ENCODE data around the gene SCAMP4.

SCAMP4 gene

DNA sequence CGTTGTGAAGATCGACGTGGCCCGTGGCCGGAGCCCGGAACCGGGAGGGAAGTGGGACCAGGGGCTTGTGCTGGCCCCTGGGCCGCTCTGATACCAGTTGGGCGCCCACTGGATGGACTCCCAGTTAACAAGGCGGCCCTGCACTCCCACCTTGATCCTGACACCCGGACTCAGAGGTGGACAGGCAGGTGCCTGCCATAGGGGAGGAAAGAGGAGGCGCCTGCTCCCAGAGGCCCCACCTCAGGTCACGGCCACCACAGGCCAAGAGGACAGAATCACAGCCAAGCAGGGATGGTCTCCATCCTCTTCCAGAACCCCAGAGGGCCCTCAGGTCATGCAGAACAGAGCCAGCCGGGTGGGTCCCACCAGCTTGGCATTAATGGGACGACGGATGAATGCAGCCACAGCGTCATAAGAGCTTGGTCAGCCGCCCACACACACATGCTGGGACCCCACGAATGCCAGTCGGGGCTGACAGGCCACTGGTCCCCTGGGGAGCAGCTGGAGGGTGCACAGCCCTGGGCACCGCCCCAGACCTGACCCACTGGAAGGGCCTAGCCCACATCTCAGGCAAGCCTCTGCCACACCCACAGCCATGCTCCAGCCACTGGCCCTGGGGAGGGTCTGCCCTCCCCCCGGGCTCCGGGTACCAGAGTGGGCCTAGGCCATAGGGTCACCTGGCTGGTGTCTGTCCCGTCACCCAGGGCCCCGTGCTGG, 32.2 kb upstream of the SCAMP4 start:
- TF ChIP-seq TAF1 (IDR thresholded peaks at IDR 0.05; ENCODE audit: borderline replicate concordance, insufficient read depth, low read length) (no peak), POLR2AphosphoS5 (IDR thresholded peaks at IDR 0.05; ENCODE audit: low read depth, low read length) (no peak), FOXP2 (optimal IDR thresholded peaks at IDR 0.05; ENCODE audit: borderline replicate concordance, extremely low read depth, extremely low read length, insufficient read depth) (no peak), SIN3A (IDR thresholded peaks at IDR 0.05; ENCODE audit: borderline replicate concordance, insufficient read depth, low read length) (no peak)
- TF ChIP-seq, protein P1, sequence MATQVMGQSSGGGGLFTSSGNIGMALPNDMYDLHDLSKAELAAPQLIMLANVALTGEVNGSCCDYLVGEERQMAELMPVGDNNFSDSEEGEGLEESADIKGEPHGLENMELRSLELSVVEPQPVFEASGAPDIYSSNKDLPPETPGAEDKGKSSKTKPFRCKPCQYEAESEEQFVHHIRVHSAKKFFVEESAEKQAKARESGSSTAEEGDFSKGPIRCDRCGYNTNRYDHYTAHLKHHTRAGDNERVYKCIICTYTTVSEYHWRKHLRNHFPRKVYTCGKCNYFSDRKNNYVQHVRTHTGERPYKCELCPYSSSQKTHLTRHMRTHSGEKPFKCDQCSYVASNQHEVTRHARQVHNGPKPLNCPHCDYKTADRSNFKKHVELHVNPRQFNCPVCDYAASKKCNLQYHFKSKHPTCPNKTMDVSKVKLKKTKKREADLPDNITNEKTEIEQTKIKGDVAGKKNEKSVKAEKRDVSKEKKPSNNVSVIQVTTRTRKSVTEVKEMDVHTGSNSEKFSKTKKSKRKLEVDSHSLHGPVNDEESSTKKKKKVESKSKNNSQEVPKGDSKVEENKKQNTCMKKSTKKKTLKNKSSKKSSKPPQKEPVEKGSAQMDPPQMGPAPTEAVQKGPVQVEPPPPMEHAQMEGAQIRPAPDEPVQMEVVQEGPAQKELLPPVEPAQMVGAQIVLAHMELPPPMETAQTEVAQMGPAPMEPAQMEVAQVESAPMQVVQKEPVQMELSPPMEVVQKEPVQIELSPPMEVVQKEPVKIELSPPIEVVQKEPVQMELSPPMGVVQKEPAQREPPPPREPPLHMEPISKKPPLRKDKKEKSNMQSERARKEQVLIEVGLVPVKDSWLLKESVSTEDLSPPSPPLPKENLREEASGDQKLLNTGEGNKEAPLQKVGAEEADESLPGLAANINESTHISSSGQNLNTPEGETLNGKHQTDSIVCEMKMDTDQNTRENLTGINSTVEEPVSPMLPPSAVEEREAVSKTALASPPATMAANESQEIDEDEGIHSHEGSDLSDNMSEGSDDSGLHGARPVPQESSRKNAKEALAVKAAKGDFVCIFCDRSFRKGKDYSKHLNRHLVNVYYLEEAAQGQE (IDR thresholded peaks at IDR 0.05; ENCODE audit: insufficient read depth in 1 of 2, low read depth in 2 of 2, low read length in 2 of 2), result no peak

DNA sequence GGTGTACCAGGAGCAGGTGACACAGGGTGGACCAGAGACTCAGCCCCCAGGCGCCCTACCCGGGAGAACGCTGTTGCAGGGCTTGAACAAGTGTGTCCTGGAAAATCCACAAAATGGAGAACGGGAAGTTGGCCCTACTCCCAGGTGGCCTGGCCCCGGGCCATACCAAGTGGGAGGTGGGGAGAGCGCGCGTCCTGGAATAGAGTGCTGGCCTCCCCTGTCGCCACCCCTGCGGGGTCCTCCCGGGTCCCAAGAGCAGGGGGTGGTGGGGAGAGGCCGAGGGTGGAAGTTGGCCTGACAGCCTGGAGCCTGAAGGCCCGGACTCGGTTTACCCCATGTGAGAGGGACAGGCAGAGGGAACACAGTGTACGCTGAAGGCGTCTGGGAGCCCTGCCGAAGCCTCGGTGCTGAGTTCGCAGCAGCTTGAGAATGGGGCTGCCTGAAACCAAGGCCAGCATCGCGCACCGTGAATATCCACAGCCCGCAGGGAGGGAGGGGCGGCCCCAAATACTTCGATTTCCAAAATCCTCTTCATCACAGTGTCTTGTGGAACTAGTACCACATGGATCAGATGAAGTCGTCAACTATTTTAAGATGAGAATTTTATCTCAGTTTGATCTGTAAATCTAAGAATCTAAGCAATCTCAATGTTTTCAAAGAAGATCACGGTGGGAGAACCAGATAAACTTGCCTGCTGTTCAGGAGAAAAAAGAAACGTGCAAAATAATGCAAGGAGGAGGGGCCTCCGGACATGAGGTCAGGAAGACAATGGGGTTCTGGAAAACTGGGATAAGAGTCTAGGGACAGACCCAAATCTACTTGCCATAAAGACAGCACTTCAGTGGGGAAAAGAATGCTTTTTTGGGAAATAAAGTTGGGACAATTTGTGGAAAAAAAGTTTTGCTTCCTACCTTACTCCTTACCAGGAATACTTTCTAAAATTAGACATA, 31.4 kb upstream of the SCAMP4 start:
- TF ChIP-seq, protein P1 (IDR thresholded peaks at IDR 0.05; ENCODE audit: insufficient read depth in 1 of 2, low read depth in 2 of 2, low read length in 2 of 2), result no peak
- peak; percentile 17; the same call in 1 of the 2 replicates for TF ChIP-seq TAF1 (IDR thresholded peaks at IDR 0.05; ENCODE audit: borderline replicate concordance, insufficient read depth, low read length)
- no peak for TF ChIP-seq POLR2AphosphoS5 (IDR thresholded peaks at IDR 0.05; ENCODE audit: low read depth, low read length)

DNA sequence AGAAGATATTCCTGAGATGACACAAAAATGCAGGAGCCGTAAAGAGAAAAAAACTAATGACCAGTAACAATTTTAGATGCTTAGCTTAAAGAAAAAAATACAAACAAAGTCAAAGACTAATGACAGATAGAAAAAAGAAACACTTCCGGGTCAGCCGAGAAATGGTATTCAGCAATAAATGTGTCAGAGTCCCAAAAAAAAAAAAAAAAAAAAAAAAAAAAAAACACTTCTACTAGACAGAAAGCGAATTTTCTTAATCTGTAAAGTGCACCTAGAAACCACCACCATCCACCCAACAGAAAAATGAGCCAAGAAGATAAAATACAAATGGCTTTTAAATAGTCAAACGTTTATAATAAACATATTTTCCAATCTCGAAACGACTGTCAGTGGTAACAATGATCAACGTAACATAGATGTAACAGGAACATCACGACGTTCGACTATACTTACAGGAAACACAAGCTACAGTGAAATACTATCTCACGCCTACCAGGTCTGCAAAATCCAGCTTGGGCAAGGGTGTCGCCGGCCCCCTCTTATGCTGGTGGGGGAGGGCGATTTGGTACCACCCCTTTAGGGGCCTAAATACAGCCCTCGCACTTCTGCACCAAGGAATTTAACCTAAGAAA, 30.5 kb upstream of the SCAMP4 start:
- TF ChIP-seq FOXP2 (optimal IDR thresholded peaks at IDR 0.05; ENCODE audit: borderline replicate concordance, extremely low read depth, extremely low read length, insufficient read depth), result no peak
- no peak for TF ChIP-seq TAF1 (IDR thresholded peaks at IDR 0.05; ENCODE audit: borderline replicate concordance, insufficient read depth, low read length)
- TF ChIP-seq, protein P1 (IDR thresholded peaks at IDR 0.05; ENCODE audit: insufficient read depth in 1 of 2, low read depth in 2 of 2, low read length in 2 of 2), result no peak
- TF ChIP-seq POLR2AphosphoS5 (IDR thresholded peaks at IDR 0.05; ENCODE audit: low read depth, low read length), result no peak
- TF ChIP-seq SIN3A (IDR thresholded peaks at IDR 0.05; ENCODE audit: borderline replicate concordance, insufficient read depth, low read length), result no peak

DNA sequence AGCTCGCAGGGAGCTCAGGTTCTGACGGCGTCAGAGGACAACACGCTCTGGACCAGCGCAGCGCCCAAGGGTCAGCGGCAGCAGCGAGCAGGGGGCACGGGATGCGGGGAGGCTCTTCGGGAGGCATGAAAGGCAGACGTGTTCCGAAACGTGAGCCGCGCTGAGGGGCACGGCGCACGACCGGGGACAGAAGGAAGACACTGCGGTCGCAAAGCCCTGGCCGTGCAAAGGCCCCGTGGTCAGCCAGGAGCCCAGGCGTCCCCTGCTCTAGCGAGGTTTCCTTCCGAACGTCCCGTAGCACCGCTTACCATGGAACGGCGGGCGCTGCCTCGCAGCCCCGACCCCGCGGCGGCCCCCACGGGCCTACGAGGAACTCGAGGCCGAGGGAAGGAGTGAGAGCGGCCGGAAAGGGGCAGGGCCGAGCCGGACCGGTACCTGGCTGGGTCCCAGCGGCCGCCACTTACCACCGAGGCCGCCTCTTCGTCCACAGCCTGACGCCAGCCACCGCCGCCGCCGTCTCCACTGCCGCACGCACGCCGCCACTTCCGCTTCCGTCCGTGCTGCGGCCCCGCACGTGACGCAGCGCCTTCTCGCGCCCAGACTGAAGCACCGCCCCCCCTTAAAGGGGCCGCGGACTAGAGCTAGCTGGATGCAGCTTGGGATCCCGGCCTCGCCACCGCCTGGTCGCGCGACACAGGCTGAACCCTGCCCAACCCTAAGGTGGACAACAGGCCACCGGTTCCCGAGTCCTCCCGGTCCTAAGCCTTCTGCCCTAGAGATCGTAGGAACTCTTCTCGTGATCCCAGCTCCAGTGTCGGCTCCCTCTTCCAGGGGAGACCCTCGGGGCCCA, 29.3 kb upstream of the SCAMP4 start:
- TF ChIP-seq SIN3A (IDR thresholded peaks at IDR 0.05; ENCODE audit: borderline replicate concordance, insufficient read depth, low read length) (peak; percentile 90; the same call in 1 of the 2 replicates), FOXP2 (optimal IDR thresholded peaks at IDR 0.05; ENCODE audit: borderline replicate concordance, extremely low read depth, extremely low read length, insufficient read depth) (peak; percentile 99), TAF1 (IDR thresholded peaks at IDR 0.05; ENCODE audit: borderline replicate concordance, insufficient read depth, low read length) (peak; percentile 94), POLR2AphosphoS5 (IDR thresholded peaks at IDR 0.05; ENCODE audit: low read depth, low read length) (peak; percentile 97)
- TF ChIP-seq, protein P1 (IDR thresholded peaks at IDR 0.05; ENCODE audit: insufficient read depth in 1 of 2, low read depth in 2 of 2, low read length in 2 of 2), result 0 out of 4 replicates have a peak, but pooled peaks of 1 of the 2 experiments have one; percentile 53
